PC-3 (cell line): Measurements from ENCODE around the gene GSG1L. TPM values are rescaled to one million over a fixed set of nuclear protein-coding genes. Genes with fewer than 3 reads are reported as not detected.

Experiments
- ATAC-seq: fragments of 200-7000 bp; cut with Tn5 transposase; 2 replicates; pipeline ENCODE4 v1.9.1; 2020; ENCODE audit warnings: mild to moderate bottlenecking, moderate library complexity
- BruUV-seq: library from RNA; stranded (reverse); fragments of 400-500 nt; replicated peaks from 2 replicates; lab custom pipeline; 2021; lab: Mats Ljungman, UMichigan
- CTCF ChIA-PET: fragments of 300-600 bp; sonication (Branson Sonifier 250); formaldehyde crosslinking; loops from one replicate; lab custom pipeline; 2022; ENCODE audit warnings: antibody characterized with exemption; lab: Charles Lee
- POLR2A ChIA-PET: fragments of 300-600 bp; sonication (Branson Sonifier 250); formaldehyde crosslinking; loops from one replicate; lab custom pipeline; 2022; ENCODE audit warnings: antibody characterized with exemption; ENCODE audit not compliant: unreplicated experiment; lab: Charles Lee
- DNase-seq: peaks from one replicate; pipeline ENCODE4 v3.0.0-alpha.2; 2015
- H2AFZ ChIP-seq: fragments of 300-600 bp; sonication (generic); 2 replicates; pipeline ENCODE4 v1.6.0; 2016; ENCODE audit warnings: antibody characterized with exemption, low read length
- H3F3A ChIP-seq: fragments of 300-600 bp; sonication (generic); one replicate; pipeline ENCODE4 v1.6.0; 2017; ENCODE audit warnings: antibody characterized with exemption, low read length, control low read depth, mild to moderate bottlenecking; ENCODE audit not compliant: unreplicated experiment
- H3K27ac ChIP-seq: fragments of 300-600 bp; sonication (generic); 2 replicates; pipeline ENCODE4 v1.5.1; 2016; ENCODE audit warnings: mild to moderate bottlenecking, low read length
- H3K27me3 ChIP-seq: fragments of 300-600 bp; sonication (generic); 2 replicates; pipeline ENCODE4 v1.6.1; 2016; ENCODE audit warnings: low read length, mixed read lengths
- H3K36me3 ChIP-seq: fragments of 300-600 bp; sonication (generic); 2 replicates; pipeline ENCODE4 v1.6.1; 2016; ENCODE audit warnings: low read depth, mixed run types, low read length, mixed read lengths
- H3K4me1 ChIP-seq: fragments of 300-600 bp; sonication (generic); 2 replicates; pipeline ENCODE4 v1.5.1; 2016; ENCODE audit warnings: low read length; ENCODE audit not compliant: insufficient read depth
- H3K4me2 ChIP-seq: fragments of 300-600 bp; sonication (generic); 2 replicates; pipeline ENCODE4 v1.6.0; 2016; ENCODE audit warnings: low read length
- H3K4me3 ChIP-seq: fragments of 300-600 bp; sonication (generic); 2 replicates; pipeline ENCODE4 v1.5.1; 2016; ENCODE audit warnings: mild to moderate bottlenecking, low read length, mixed read lengths
- H3K79me2 ChIP-seq: fragments of 300-600 bp; sonication (generic); 2 replicates; pipeline ENCODE4 v1.6.1; 2017; ENCODE audit warnings: low read length, mixed read lengths
- H3K9ac ChIP-seq: fragments of 300-600 bp; sonication (generic); 2 replicates; pipeline ENCODE4 v1.6.0; 2016; ENCODE audit warnings: mild to moderate bottlenecking, low read length
- H3K9me2 ChIP-seq: fragments of 300-600 bp; sonication (generic); replicated peaks from 2 replicates; pipeline ENCODE4 v1.6.1; 2016; ENCODE audit warnings: mixed run types, low read length, mixed read lengths
- H3K9me3 ChIP-seq: fragments of 300-600 bp; sonication (generic); 2 replicates; pipeline ENCODE4 v1.6.1; 2016; ENCODE audit warnings: low read length, mixed read lengths
- H4K20me1 ChIP-seq: fragments of 300-600 bp; sonication (generic); 2 replicates; pipeline ENCODE4 v1.6.1; 2016; ENCODE audit warnings: low read length, mixed read lengths
- EZH2 ChIP-seq: fragments of 300-600 bp; sonication (generic); IDR thresholded peaks from one replicate; pipeline ENCODE4 v1.6.1; 2017; ENCODE audit warnings: antibody characterized with exemption, mild to moderate bottlenecking, low read length; ENCODE audit not compliant: unreplicated experiment
- EZH2phosphoT487 ChIP-seq: fragments of 300-600 bp; sonication (generic); IDR thresholded peaks from 2 replicates; pipeline ENCODE4 v1.6.1; 2018; ENCODE audit warnings: mild to moderate bottlenecking, antibody characterized with exemption, low read length, borderline replicate concordance
- intact Hi-C: fragments of 100-400 bp; cut with micrococcal nuclease; formaldehyde crosslinking; loops from 2 replicates; pipeline ENCODE4 v1.9.0; 2023
- total RNA-seq: library from RNA; depleted of rRNA; stranded (reverse); fragments of >200 nt; gene quantifications from 2 replicates; pipeline ENCODE4 v1.2.3, GENCODE V29; 2014
- TF ChIP-seq, protein P1 (sequence below): fragments of 300-600 bp; sonication (generic); conservative IDR thresholded peaks from 2 replicates; pipeline ENCODE4 v1.5.1; 2017; ENCODE audit warnings: antibody characterized with exemption, low read depth, mild to moderate bottlenecking, low read length

GSG1L gene
- total RNA-seq, 1 experiment from 2014 or later: not detected

DNA sequence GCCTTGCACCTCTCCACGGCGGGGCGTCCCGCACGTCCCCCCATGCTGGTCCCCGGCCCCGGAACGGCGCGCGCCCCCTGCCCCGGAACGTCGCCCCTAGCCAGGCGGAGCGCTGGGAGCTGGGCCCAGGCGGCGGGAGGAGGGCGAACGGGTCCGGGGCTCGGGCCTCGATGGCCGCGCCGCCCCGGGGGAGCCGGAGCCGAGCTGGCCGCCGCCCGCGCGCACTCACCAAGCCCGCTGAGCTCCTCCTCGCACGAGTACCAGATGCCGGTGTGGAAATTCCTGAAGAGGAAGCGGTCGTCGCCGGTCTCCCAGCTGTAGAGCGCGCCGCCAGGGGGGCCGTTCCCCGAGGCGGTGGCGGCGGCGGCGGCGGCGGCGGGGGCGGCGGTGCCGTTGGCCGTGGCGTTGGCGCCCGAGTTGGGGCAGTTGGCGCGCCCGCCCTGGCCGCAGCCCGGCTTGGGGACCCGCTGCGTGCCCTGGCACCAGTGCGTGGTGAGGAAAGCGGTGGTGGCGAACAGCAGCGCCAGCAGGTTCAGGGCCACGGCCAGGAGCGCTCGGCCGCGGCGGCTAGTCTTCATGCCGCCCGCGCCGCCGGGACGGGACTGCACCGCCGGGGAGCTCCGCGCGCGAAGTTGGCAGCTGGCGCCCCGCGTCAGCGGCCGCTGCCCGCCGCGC lies 530 bp downstream of the GSG1L start:
- no peak overlapping the region for H3K4me2 ChIP-seq
- TF ChIP-seq EZH2phosphoT487 (no peak), EZH2 (no peak)
- TF ChIP-seq, protein P1, sequence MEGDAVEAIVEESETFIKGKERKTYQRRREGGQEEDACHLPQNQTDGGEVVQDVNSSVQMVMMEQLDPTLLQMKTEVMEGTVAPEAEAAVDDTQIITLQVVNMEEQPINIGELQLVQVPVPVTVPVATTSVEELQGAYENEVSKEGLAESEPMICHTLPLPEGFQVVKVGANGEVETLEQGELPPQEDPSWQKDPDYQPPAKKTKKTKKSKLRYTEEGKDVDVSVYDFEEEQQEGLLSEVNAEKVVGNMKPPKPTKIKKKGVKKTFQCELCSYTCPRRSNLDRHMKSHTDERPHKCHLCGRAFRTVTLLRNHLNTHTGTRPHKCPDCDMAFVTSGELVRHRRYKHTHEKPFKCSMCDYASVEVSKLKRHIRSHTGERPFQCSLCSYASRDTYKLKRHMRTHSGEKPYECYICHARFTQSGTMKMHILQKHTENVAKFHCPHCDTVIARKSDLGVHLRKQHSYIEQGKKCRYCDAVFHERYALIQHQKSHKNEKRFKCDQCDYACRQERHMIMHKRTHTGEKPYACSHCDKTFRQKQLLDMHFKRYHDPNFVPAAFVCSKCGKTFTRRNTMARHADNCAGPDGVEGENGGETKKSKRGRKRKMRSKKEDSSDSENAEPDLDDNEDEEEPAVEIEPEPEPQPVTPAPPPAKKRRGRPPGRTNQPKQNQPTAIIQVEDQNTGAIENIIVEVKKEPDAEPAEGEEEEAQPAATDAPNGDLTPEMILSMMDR: no peak
- no peak overlapping the region for H2AFZ ChIP-seq
- H3F3A ChIP-seq: no peaks in the 10 kb centered on the region
- H4K20me1 ChIP-seq: no peaks in the 10 kb centered on the region
- no peaks in the 10 kb centered on the region for H3K79me2 ChIP-seq
- ATAC-seq (no peak), DNase-seq (no peak)
- H3K4me3 ChIP-seq: no peak overlapping the region
- H3K9me2 ChIP-seq: no peaks in the 10 kb centered on the region
- no peaks in the 10 kb centered on the region for H3K4me1 ChIP-seq
- BruUV-seq: no TSS peak
- no peaks in the 10 kb centered on the region for H3K9me3 ChIP-seq
- H3K36me3 ChIP-seq: no peaks in the 10 kb centered on the region
- H3K27ac ChIP-seq: no peak overlapping the region
- ChIA-PET POLR2A (no interaction called here), CTCF (no interaction called here)
- no peak overlapping the region for H3K9ac ChIP-seq
- H3K27me3 ChIP-seq: peaks cover 56% of the 10 kb centered on the region
- intact Hi-C loops: no loop called here

DNA sequence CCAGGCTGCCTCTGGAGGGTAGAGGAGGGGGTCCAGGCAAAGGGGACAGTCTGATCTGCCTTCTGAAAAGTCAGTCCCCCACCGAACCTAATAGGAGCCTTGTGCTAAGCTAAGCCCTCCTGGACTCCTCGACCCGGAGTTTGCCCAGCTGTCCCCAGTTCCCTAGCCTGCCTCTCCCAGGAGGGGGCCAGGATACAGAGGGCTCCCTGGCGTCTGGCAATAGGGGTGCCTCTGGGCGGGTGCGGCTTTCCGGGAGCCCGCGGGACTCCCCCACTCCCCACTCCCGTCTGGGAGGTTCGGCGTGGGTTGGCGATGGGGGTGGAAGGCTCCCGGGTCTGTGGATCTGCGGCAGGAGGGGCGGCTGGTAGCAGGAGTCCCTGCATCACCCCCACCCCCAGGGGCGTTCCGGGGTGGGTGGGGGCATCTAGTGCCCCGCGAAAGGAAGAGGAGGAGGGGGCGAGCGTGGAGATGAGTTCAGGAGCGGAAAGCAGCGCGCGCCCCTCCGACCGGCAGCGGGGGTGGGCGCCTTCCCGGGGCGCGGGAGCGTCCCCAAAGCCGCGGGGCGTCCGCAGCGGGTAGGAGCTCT lies 1.2 kb downstream of the GSG1L start:
- H3K9ac ChIP-seq: no peak overlapping the region
- no peaks in the 10 kb centered on the region for H4K20me1 ChIP-seq
- H3K27ac ChIP-seq: no peak overlapping the region
- intact Hi-C loops: no loop called here
- ChIA-PET POLR2A (no interaction called here), CTCF (no interaction called here)
- H3K4me3 ChIP-seq: no peak overlapping the region
- no peak for ATAC-seq
- no peaks in the 10 kb centered on the region for H3K36me3 ChIP-seq
- no peak overlapping the region for H3K4me2 ChIP-seq
- peaks cover 56% of the 10 kb centered on the region for H3K27me3 ChIP-seq
- no peaks in the 10 kb centered on the region for H3K9me2 ChIP-seq
- H3K4me1 ChIP-seq: no peaks in the 10 kb centered on the region
- H3F3A ChIP-seq: no peaks in the 10 kb centered on the region
- H3K9me3 ChIP-seq: no peaks in the 10 kb centered on the region
- no peak for DNase-seq
- no peak overlapping the region for H2AFZ ChIP-seq
- no peaks in the 10 kb centered on the region for H3K79me2 ChIP-seq
- no TSS peak for BruUV-seq
- TF ChIP-seq EZH2 (no peak), EZH2phosphoT487 (no peak)
- TF ChIP-seq, protein P1: no peak
